B cell (primary cell): ENCODE data around the gene HOXA4.

Experiments
- CTCF ChIP-seq: fragments of 200-600 bp; IDR thresholded peaks from one replicate; pipeline ENCODE4 v1.8.0; 2022; ENCODE audit warnings: antibody characterized with exemption, mild to moderate bottlenecking
- EZH2 ChIP-seq: IDR thresholded peaks from 2 replicates; pipeline ENCODE4 v1.6.1; 2012; ENCODE audit warnings: borderline replicate concordance, low read depth, mild to moderate bottlenecking, moderate library complexity, low read length; ENCODE audit not compliant: insufficient read depth, poor library complexity, severe bottlenecking

DNA sequence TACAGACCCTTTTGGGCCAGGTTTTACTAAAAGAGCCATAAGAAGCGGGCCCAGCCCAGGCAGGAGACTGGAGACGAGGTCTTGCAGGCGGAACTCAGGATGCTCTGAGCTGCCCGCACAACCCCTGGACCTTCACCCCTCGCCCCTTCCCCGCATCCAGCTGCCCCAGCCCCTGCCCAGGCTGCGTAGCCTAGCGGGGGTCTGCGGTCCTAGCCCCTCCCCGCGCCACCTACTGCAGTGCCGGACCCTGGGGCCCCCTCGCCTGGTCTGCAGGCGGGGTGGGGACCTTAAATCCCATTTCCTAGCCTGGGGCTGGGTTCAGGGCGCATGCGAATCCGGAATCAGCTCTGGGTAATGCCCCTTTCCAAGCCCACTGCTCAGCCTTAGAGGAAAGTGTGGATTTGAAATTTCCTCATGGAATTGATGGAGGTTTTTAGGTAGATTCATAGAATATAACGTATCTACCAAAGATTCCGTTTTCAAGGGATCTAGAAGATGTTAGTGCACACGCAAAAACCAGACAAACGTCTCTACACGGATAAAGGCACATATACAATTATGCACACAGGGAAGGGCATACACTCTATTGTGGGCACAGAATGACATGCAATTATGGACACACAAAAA lies 22.4 kb upstream of the HOXA4 start:
- TF ChIP-seq CTCF (no peak), EZH2 (no peak)
